HG03045 (cell line): ENCODE data around the gene MARCHF3.
"Not testable (repeated sequence)": the region's sequence is repeated elsewhere in the genome, so short reads cannot be mapped to it uniquely, and the experiment has no call there.

Source experiments
- ATAC-seq: cut with Tn5 transposase; IDR thresholded peaks from one replicate; pipeline ENCODE4 v1.9.1; 2021; ENCODE audit warnings: mild to moderate bottlenecking, moderate library complexity; ENCODE audit not compliant: unreplicated experiment

MARCHF3 gene, protein sequence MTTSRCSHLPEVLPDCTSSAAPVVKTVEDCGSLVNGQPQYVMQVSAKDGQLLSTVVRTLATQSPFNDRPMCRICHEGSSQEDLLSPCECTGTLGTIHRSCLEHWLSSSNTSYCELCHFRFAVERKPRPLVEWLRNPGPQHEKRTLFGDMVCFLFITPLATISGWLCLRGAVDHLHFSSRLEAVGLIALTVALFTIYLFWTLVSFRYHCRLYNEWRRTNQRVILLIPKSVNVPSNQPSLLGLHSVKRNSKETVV

GRCh38 chr5:127030259-127031146 is at the start of gene MARCHF3:
TSS of gene MARCHF3 (minus strand) at chr5:127030558. CDS start at chr5:126918171, 112,387 bp downstream.
- peak; percentile 97 for ATAC-seq

- no peak for ATAC-seq
Measured at GRCh38 chr5:127079994-127080491, 49.7 kb upstream of the MARCHF3 start.

GRCh38 chr5:127077366-127077765 is 47.0 kb upstream of the MARCHF3 start:
- no peak for ATAC-seq

DNA sequence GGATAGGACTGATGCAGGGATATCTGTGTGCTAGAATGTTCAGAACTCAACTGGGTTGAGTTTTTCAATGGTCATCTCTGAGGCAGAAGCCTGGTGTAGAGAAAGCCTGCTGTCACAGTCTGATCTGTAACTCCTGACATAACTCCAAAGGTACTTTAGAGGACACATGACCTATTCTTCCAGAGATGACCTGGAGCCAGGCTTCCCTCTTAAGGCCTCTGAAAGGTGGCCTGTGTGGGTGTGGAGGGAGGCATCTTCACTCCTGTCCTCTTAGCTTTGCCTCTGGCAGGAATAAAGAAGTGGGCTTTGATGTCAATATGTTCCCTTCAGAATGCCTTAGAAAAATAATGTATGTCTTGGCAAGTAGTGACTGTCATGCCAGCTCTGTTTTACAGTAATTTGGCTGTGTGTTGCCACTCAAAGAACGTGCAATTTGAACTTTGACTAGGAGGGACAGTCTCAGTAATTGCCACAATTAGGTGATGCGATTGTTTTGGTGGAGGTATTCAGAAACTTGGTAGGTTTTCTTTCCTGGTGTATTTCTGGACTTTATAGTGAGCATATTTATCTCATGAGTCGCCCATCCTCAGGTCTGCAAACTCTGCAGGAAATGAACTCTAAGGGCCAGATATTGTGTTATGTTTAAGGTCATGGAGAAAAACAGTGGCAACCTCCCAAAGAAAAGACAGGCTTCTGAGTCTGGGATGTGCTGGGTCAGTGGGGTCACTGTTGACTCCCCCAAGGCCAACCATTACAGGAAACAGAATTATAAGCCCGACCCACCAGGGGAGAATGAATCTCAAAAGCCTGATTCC is 46.2 kb upstream of the MARCHF3 start:
- no peak for ATAC-seq

GRCh38 chr5:127074466-127074865 is 44.1 kb upstream of the MARCHF3 start:
- no peak for ATAC-seq

- peak; percentile 99 for ATAC-seq
Measured at GRCh38 chr5:127072861-127073846, 42.8 kb upstream of the MARCHF3 start, which contains the start of gene C5orf63. TSS of gene C5orf63 (minus strand) at chr5:127073502. CDS start at chr5:127058995, 14,507 bp downstream.

- ATAC-seq: no peak
Measured at GRCh38 chr5:127070243-127070642, 39.9 kb upstream of the MARCHF3 start.

GRCh38 chr5:127068493-127069214 is 38.3 kb upstream of the MARCHF3 start:
- no peak for ATAC-seq

- ATAC-seq: no peak
Measured at GRCh38 chr5:127066721-127067120, 36.4 kb upstream of the MARCHF3 start.

GRCh38 chr5:127064253-127064840 is 34.0 kb upstream of the MARCHF3 start:
- ATAC-seq: no peak

DNA sequence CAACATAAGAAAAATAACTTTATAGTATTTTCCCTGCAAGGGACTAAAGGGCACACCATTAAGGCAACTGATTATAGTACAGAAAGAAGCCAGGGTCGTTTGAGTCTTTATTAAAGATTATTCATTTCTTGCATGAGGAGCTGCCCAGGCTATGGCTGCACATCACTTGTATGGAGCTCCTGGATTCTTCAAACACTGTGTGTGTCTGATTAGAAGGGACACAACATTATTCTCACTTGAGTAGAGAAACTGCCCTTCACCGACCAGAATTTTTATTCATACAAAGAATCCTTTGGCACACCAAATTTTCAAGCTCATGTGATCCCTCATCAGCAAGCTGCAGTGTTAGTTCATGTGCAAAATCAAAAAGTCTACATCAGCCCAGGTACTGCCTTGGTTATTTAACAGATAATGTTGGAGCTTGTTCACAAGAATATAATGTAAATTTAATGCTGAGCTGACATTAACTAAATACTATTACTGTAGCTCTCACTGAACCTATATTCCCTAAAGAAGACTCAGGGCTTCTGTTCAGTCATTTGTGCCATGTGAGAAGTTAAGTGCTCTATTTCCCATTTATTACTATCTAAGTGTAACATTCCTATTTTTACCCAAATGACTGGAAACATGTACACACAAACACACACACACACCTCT is 33.0 kb upstream of the MARCHF3 start:
- ATAC-seq: no peak

DNA sequence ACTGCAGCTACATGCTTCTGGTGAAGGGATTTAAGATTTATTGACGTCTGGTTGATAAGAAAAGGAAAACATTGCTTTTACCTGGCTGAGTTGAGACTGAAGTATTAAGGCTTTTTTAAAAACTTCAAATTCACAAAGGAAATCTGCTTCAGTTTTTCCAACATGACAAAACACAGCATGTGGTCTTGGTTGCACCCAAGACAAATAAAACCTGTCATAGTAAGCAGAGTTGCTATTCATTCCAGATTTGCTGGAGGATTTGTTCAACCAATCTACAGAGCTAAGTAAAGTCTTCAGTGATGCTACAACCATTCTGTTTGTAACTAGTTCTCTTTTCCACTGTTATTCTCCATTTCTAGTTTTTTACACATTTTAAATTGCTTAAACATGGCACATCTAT is 31.6 kb upstream of the MARCHF3 start:
- no peak for ATAC-seq

GRCh38 chr5:127061537-127061936 is 31.2 kb upstream of the MARCHF3 start:
- no peak for ATAC-seq

- ATAC-seq: peak; percentile 47
Measured at GRCh38 chr5:127060470-127060985, 30.2 kb upstream of the MARCHF3 start.

DNA sequence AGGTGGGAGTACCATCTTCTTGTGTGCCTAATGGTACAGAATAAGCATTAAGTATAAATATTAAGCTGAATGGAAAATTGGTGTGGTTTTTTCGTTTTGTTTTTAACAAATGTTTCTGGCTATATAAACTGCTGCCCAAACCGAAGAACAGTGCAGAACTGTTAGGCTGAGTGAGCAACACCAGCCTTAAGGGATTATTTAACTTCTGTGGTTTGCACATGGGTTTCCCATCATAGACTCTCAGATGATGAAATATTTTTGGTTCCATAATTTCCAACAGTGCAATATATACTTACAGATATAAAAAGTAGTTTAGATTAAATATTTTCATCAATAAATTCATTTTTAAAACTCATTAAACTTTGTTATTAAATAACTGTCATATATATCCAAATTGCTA is 26.5 kb upstream of the MARCHF3 start:
- ATAC-seq: no peak

DNA sequence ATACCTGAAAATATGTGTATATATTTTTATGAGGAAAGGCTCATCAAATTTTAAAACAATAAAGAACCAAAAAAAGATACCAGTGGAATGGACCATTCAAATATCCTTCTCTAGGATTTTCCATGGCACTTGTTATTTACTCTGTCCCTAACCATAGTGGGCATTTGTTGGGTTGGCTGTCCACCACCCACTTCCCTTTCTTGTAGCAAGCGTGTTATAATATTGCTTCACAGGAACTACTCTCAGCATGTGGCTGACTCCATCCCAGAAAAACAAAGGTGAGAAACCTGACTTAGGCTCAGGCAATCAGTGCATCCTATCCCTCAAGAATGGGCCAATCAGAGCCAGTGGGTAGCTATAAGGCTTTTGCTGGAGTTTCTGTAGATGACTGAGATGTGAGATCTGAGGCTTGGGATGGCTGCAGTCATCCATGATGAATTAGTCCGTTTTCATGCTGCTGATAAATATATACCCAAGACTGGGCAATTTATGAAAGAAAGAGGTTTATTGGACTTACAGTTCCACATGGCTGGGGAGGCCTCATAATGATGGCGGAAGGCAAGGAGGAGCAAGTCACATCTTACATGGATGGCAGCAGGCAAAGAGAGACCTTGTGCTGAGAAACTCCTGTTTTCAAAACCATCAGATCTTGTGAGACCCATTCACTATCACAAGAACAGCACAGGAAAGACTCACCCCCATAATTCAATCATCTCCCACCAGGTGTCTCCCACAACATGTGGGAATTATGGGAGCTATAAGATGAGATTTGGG is 25.7 kb upstream of the MARCHF3 start:
- no peak for ATAC-seq

- not testable (repeated sequence) for ATAC-seq
Measured at GRCh38 chr5:127053551-127053950, 23.2 kb upstream of the MARCHF3 start.
